HepG2 (cell line): Measurements from ENCODE around the gene CASKIN2. TPM values are rescaled to one million over a fixed set of nuclear protein-coding genes. Genes with fewer than 3 reads are reported as not detected.

Source experiments
- ATF5 ChIP-seq: sonication (generic); formaldehyde crosslinking; IDR thresholded peaks from 2 replicates; pipeline ENCODE4 v1.4.0; 2020; ENCODE audit warnings: mild to moderate bottlenecking, low read depth, missing genetic modification reagents
- E2F1 ChIP-seq: sonication (generic); formaldehyde crosslinking; IDR thresholded peaks from 2 replicates; pipeline ENCODE4 v1.5.0; 2020; ENCODE audit warnings: missing genetic modification reagents
- E2F2 ChIP-seq: sonication (generic); formaldehyde crosslinking; IDR thresholded peaks from 2 replicates; pipeline ENCODE4 v1.4.0; 2020; ENCODE audit warnings: missing genetic modification reagents, borderline replicate concordance
- EED ChIP-seq: sonication (generic); formaldehyde crosslinking; IDR thresholded peaks from 2 replicates; pipeline ENCODE4 v1.5.0; 2020; ENCODE audit warnings: mild to moderate bottlenecking, missing genetic modification reagents
- HDAC2 ChIP-seq: sonication (generic); formaldehyde crosslinking; IDR thresholded peaks from 2 replicates; pipeline ENCODE4 v1.4.0; 2020; ENCODE audit warnings: missing genetic modification reagents
- HMGXB3 ChIP-seq: sonication (generic); formaldehyde crosslinking; IDR thresholded peaks from 2 replicates; pipeline ENCODE4 v1.4.0; 2020; ENCODE audit warnings: missing genetic modification reagents, borderline replicate concordance
- PLSCR1 ChIP-seq: sonication (generic); formaldehyde crosslinking; IDR thresholded peaks from 2 replicates; pipeline ENCODE4 v1.5.0; 2020; ENCODE audit warnings: missing genetic modification reagents, mild to moderate bottlenecking, borderline replicate concordance
- POGZ ChIP-seq: sonication (generic); formaldehyde crosslinking; IDR thresholded peaks from 2 replicates; pipeline ENCODE4 v1.4.0; 2020; ENCODE audit warnings: mild to moderate bottlenecking, missing genetic modification reagents
- SPEN ChIP-seq: sonication (generic); formaldehyde crosslinking; IDR thresholded peaks from 2 replicates; pipeline ENCODE4 v1.5.1; 2020; ENCODE audit warnings: low read depth, mild to moderate bottlenecking, missing genetic modification reagents
- TCF7 ChIP-seq: sonication (generic); IDR thresholded peaks from 2 replicates; pipeline ENCODE4 v1.6.1; 2016; ENCODE audit warnings: antibody characterized with exemption, low read depth
- ZBTB21 ChIP-seq: sonication (generic); formaldehyde crosslinking; IDR thresholded peaks from 2 replicates; pipeline ENCODE4 v1.4.0; 2020; ENCODE audit warnings: missing genetic modification reagents
- ZNF10 ChIP-seq: sonication (generic); formaldehyde crosslinking; IDR thresholded peaks from 2 replicates; pipeline ENCODE4 v1.4.0; 2020; ENCODE audit warnings: mild to moderate bottlenecking, low read depth, missing genetic modification reagents, borderline replicate concordance
- ZNF343 ChIP-seq: sonication (generic); formaldehyde crosslinking; IDR thresholded peaks from 2 replicates; pipeline ENCODE4 v1.4.0; 2020; ENCODE audit warnings: mild to moderate bottlenecking, missing genetic modification reagents
- ZNF660 ChIP-seq: sonication (generic); formaldehyde crosslinking; IDR thresholded peaks from 2 replicates; pipeline ENCODE4 v1.5.1; 2020; ENCODE audit warnings: mild to moderate bottlenecking, low read depth, missing genetic modification reagents, borderline replicate concordance
- ZNF800 ChIP-seq: sonication (generic); formaldehyde crosslinking; IDR thresholded peaks from 2 replicates; pipeline ENCODE4 v1.4.0; 2020; ENCODE audit warnings: missing genetic modification reagents
- ZSCAN9 ChIP-seq: IDR thresholded peaks from 2 replicates; pipeline ENCODE4 v1.6.1; 2016; ENCODE audit warnings: borderline replicate concordance
- polyA plus RNA-seq, 8 experiments: library from polyadenylated mRNA; depleted of rRNA in 3 of 8; stranded (reverse) in 7 of 8; unstranded in 1 of 8; fragments of >200 nt; fragmentation: Illumina TruSeq in 4 of 8; extraction: Trizol in 4 of 8; gene quantifications; 2 replicates each; pipeline versions ENCODE4 v1.2.1 to v1.2.3, GENCODE V29; 2011 to 2016; ENCODE audit warnings: low read depth in 4 of 8, missing spikeins in 1 of 8, mixed read lengths in 1 of 8; ENCODE audit not compliant: insufficient read depth in 1 of 8
- total RNA-seq, 5 experiments: library from RNA; depleted of rRNA; stranded (reverse); fragments of >200 nt; fragmentation: Illumina TruSeq; extraction: Trizol; gene quantifications; 2 replicates each; pipeline ENCODE4 v1.2.3, GENCODE V29; 2016; ENCODE audit warnings: low read depth in 1 of 5

The CASKIN2 gene
- total and polyA plus RNA-seq, 2 of the 13 experiments (the other 11 are each of a cell fraction or from before 2014, with no cell fraction given): 5.2 to 7.8 TPM

- TF ChIP-seq ZNF800 (CRISPR knock-in tag) (peak; percentile 90), PLSCR1 (no peak), ATF5 (CRISPR knock-in tag) (no peak), E2F2 (CRISPR knock-in tag) (0 out of 2 replicates have a peak, but pooled peaks have one; percentile 53), ZBTB21 (CRISPR knock-in tag) (no peak), E2F1 (CRISPR knock-in tag) (peak; percentile 77), ZNF343 (peak; percentile 54; the same call in 1 of the 2 replicates), HMGXB3 (CRISPR knock-in tag) (no peak), SPEN (CRISPR knock-in tag) (peak; percentile 86; the same call in 1 of the 2 replicates), TCF7 (no peak), ZNF660 (no peak), POGZ (CRISPR knock-in tag) (peak; percentile 55), HDAC2 (peak; percentile 66; the same call in 1 of the 2 replicates), ZSCAN9 (CRISPR knock-in tag) (peak; percentile 60; the same call in 1 of the 2 replicates), ZNF10 (CRISPR knock-in tag) (no peak), EED (no peak)
Observed at GRCh38 chr17:75524970-75525805, 9.9 kb upstream of the CASKIN2 start, which contains the start of gene LLGL2 (continued).
